Mesenchymal stem cell (in vitro differentiated cells and primary cell): ENCODE measurements around the gene PCYT2.

Source experiments
- DNase-seq: peaks from one replicate; pipeline ENCODE4 v3.0.0-alpha.2; 2013
- H2AFZ ChIP-seq: one replicate; pipeline ENCODE4 v1.6.1; 2013; ENCODE audit warnings: low read depth, mild to moderate bottlenecking, control low read depth, inconsistent platforms, low read length, moderate library complexity
- H2AK5ac ChIP-seq: 2 replicates; pipeline ENCODE4 v1.6.1; 2013; ENCODE audit warnings: low read length, moderate library complexity, mild to moderate bottlenecking, inconsistent platforms; ENCODE audit not compliant: severe bottlenecking
- H2BK120ac ChIP-seq: one replicate; pipeline ENCODE4 v1.6.1; 2013; ENCODE audit warnings: low read depth, mild to moderate bottlenecking, inconsistent platforms, low read length, moderate library complexity
- H2BK12ac ChIP-seq, 2 experiments: one replicate each; pipeline ENCODE4 v1.6.1; 2013; ENCODE audit warnings: inconsistent platforms in 2 of 2, low read length in 2 of 2, mild to moderate bottlenecking in 2 of 2, moderate library complexity in 2 of 2, control low read depth in 1 of 2
- H2BK15ac ChIP-seq: one replicate; pipeline ENCODE4 v1.6.1; 2013; ENCODE audit warnings: mild to moderate bottlenecking, low read depth, inconsistent platforms; ENCODE audit not compliant: poor library complexity, severe bottlenecking
- H2BK5ac ChIP-seq: 2 replicates; pipeline ENCODE4 v1.6.1; 2013; ENCODE audit warnings: low read depth, mild to moderate bottlenecking, low read length, control low read depth, inconsistent platforms; ENCODE audit not compliant: poor library complexity, severe bottlenecking
- H3K14ac ChIP-seq, 2 experiments: one replicate each; pipeline ENCODE4 v1.6.1; 2013; ENCODE audit warnings: inconsistent platforms in 2 of 2, low read length in 2 of 2, control low read depth in 1 of 2, mild to moderate bottlenecking in 1 of 2, moderate library complexity in 1 of 2
- H3K18ac ChIP-seq, 2 experiments: one replicate each; pipeline ENCODE4 v1.6.1; 2013; ENCODE audit warnings: inconsistent platforms in 2 of 2, low read length in 2 of 2, control low read depth in 1 of 2, low read depth in 1 of 2, mild to moderate bottlenecking in 1 of 2
- H3K23ac ChIP-seq, 2 experiments: one replicate each; pipeline ENCODE4 v1.6.1; 2013; ENCODE audit warnings: inconsistent platforms in 2 of 2, low read length in 2 of 2, mild to moderate bottlenecking in 2 of 2, moderate library complexity in 2 of 2, control low read depth in 1 of 2
- H3K27ac ChIP-seq: 2 replicates; pipeline ENCODE4 v1.5.1; 2013; ENCODE audit warnings: mild to moderate bottlenecking, moderate library complexity, low read length, control low read depth, inconsistent platforms; ENCODE audit not compliant: poor library complexity, severe bottlenecking
- H3K27me3 ChIP-seq, 2 experiments: 2 replicates each; pipeline versions ENCODE4 v1.6.1 to v1.7.0; 2013; ENCODE audit warnings: low read length in 2 of 2, mild to moderate bottlenecking in 2 of 2, moderate library complexity in 2 of 2, control low read depth in 1 of 2, inconsistent platforms in 1 of 2; ENCODE audit not compliant: control insufficient read depth in 1 of 2, insufficient read depth in 1 of 2
- H3K36me3 ChIP-seq, 2 experiments: 2 replicates each; pipeline versions ENCODE4 v1.6.1 to v1.7.0; 2013; ENCODE audit warnings: low read length in 2 of 2, control low read depth in 1 of 2, inconsistent platforms in 1 of 2, low read depth in 1 of 2, mild to moderate bottlenecking in 1 of 2; ENCODE audit not compliant: insufficient read depth in 2 of 2, control insufficient read depth in 1 of 2
- H3K4ac ChIP-seq, 2 experiments: one replicate each; pipeline ENCODE4 v1.6.1; 2013; ENCODE audit warnings: inconsistent platforms in 2 of 2, low read length in 2 of 2, mild to moderate bottlenecking in 2 of 2, moderate library complexity in 2 of 2, control low read depth in 1 of 2, low read depth in 1 of 2
- H3K4me1 ChIP-seq: 2 replicates; pipeline ENCODE4 v1.6.1; 2013; ENCODE audit warnings: low read depth, low read length, control low read depth; ENCODE audit not compliant: control insufficient read depth, insufficient read depth
- H3K4me2 ChIP-seq: 2 replicates; pipeline ENCODE4 v1.6.1; 2013; ENCODE audit warnings: low read length, mild to moderate bottlenecking, inconsistent platforms; ENCODE audit not compliant: poor library complexity, severe bottlenecking
- H3K4me3 ChIP-seq, 2 experiments: 2 replicates each; pipeline versions ENCODE4 v1.5.1 to v1.7.0; 2013; ENCODE audit warnings: low read length in 2 of 2, mild to moderate bottlenecking in 2 of 2, control low read depth in 1 of 2, low read depth in 1 of 2; ENCODE audit not compliant: insufficient read depth in 1 of 2
- H3K79me1 ChIP-seq: replicated peaks from 2 replicates; pipeline ENCODE4 v1.6.1; 2013; ENCODE audit warnings: mild to moderate bottlenecking, control low read depth, low read length, inconsistent platforms; ENCODE audit not compliant: poor library complexity, severe bottlenecking
- H3K9ac ChIP-seq: 2 replicates; pipeline ENCODE4 v1.7.0; 2013; ENCODE audit warnings: mild to moderate bottlenecking, low read length, moderate library complexity
- H3K9me3 ChIP-seq: 2 replicates; pipeline ENCODE4 v1.7.0; 2013; ENCODE audit warnings: mild to moderate bottlenecking, low read length; ENCODE audit not compliant: control insufficient read depth
- H4K8ac ChIP-seq: one replicate; pipeline ENCODE4 v1.6.1; 2013; ENCODE audit warnings: inconsistent platforms, mild to moderate bottlenecking, low read length, moderate library complexity
- H4K91ac ChIP-seq: one replicate; pipeline ENCODE4 v1.6.1; 2013; ENCODE audit warnings: mild to moderate bottlenecking, low read length, inconsistent platforms
- WGBS: methylation state at CpG from one replicate; pipeline ENCODE4 v1.1.7; 2013; ENCODE audit warnings: mixed read lengths; 5-methylcytosine and 5-hydroxymethylcytosine counted together

The PCYT2 gene

DNA sequence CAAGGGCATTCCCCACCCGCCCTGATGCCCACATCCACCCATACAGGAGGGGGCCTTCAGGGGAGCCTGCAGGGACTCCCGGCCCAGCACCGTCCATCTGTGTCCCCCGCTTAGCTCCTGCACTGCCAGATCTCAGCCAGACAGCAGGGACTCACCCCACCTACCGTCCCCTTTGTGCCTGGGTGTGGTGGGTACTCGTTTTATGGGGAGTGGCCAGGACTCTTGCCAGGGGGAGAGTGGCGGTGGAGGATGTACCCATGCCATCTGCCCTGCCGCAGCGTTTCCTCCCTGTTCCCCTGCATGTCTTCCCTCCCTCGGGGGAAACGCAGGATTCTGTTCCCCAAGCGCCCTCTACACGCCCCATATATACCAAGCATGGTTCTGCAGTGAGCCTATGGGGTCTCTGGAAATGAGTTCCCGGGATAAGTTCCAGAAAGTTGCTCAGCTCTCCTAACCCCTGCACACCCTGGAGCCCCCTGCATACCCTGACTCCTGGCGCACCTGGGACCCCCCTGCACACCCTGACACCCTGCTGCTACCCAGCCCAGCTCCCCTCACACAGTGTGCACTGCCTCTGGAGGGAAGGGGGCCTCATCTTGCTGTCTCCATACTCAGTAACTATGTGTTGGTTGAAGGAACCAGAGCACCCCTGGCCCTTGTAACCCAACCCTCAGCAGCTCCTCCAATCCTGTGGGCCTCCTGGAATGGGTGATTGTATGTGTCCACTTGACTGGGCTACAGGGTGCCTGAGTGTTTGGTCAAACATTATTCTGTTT is 20.5 kb upstream of the PCYT2 start:
- Histone ChIP-seq H3K4me3 (no peak overlapping the region), H3K23ac (no peak overlapping the region), H3K9me3 (no peaks in the 10 kb centered on the region), H3K14ac (no peak overlapping the region), H3K27me3 (peaks cover 0 to 17% of the 10 kb centered on the region in 2 experiments), H3K9ac (no peak overlapping the region), H3K4ac (no peak overlapping the region), H2BK15ac (no peak overlapping the region), H2AFZ (no peak overlapping the region), H4K91ac (no peak overlapping the region), H3K36me3 (peaks cover 0 to 42% of the 10 kb centered on the region in 2 experiments), H2AK5ac (no peak overlapping the region), H2BK12ac (no peak overlapping the region), H3K18ac (no peak overlapping the region), H3K79me1 (peaks cover 26% of the 10 kb centered on the region), H3K27ac (no peak overlapping the region), H2BK120ac (no peak overlapping the region), H4K8ac (no peak overlapping the region), H3K4me2 (no peak overlapping the region), H3K4me1 (peaks cover 48% of the 10 kb centered on the region), H2BK5ac (no peak overlapping the region)
- DNase-seq = no peak
- 64% methylated on average over 12 of the region's 15 CpGs for whole genome bisulfite sequencing

DNA sequence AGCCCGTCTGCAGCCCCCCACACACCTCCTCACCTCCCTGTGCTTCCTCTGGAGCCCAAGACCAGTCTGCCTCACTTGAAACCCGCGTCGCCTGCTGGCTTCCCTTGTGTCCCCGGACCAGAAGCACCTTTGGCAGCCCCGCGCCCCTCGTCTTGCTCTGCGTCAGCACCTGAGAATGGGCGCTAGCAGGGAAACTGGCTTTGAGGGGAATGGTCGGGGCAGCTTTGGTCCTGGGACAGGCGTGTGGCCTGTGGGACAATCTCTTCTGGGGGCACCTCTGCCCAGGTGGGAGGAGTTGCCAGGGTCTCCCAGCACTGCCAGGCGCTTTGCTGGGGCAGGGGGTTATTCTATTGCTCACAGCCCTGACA is 20.0 kb upstream of the PCYT2 start:
- 62% methylated on average over 13 of the region's 13 CpGs for WGBS
- H3K23ac ChIP-seq = no peak overlapping the region
- no peak overlapping the region for H3K4me3 ChIP-seq
- no peak overlapping the region for H4K91ac ChIP-seq
- H2BK12ac ChIP-seq = no peak overlapping the region
- H3K27ac ChIP-seq = no peak overlapping the region
- H3K4ac ChIP-seq = no peak overlapping the region
- no peak overlapping the region for H3K18ac ChIP-seq
- H3K79me1 ChIP-seq = peaks cover 22% of the 10 kb centered on the region
- H3K9ac ChIP-seq = no peak overlapping the region
- peaks cover 45% of the 10 kb centered on the region for H3K4me1 ChIP-seq
- H2BK15ac ChIP-seq = no peak overlapping the region
- peaks cover 0 to 42% of the 10 kb centered on the region in 2 experiments for H3K36me3 ChIP-seq
- no peaks in the 10 kb centered on the region for H3K9me3 ChIP-seq
- H2AFZ ChIP-seq = no peak overlapping the region
- no peak overlapping the region for H4K8ac ChIP-seq
- no peak overlapping the region for H2AK5ac ChIP-seq
- H3K14ac ChIP-seq = no peak overlapping the region
- H2BK5ac ChIP-seq = no peak overlapping the region
- H2BK120ac ChIP-seq = no peak overlapping the region
- peaks cover 0 to 17% of the 10 kb centered on the region in 2 experiments for H3K27me3 ChIP-seq
- no peak for DNase-seq
- H3K4me2 ChIP-seq = no peak overlapping the region

DNA sequence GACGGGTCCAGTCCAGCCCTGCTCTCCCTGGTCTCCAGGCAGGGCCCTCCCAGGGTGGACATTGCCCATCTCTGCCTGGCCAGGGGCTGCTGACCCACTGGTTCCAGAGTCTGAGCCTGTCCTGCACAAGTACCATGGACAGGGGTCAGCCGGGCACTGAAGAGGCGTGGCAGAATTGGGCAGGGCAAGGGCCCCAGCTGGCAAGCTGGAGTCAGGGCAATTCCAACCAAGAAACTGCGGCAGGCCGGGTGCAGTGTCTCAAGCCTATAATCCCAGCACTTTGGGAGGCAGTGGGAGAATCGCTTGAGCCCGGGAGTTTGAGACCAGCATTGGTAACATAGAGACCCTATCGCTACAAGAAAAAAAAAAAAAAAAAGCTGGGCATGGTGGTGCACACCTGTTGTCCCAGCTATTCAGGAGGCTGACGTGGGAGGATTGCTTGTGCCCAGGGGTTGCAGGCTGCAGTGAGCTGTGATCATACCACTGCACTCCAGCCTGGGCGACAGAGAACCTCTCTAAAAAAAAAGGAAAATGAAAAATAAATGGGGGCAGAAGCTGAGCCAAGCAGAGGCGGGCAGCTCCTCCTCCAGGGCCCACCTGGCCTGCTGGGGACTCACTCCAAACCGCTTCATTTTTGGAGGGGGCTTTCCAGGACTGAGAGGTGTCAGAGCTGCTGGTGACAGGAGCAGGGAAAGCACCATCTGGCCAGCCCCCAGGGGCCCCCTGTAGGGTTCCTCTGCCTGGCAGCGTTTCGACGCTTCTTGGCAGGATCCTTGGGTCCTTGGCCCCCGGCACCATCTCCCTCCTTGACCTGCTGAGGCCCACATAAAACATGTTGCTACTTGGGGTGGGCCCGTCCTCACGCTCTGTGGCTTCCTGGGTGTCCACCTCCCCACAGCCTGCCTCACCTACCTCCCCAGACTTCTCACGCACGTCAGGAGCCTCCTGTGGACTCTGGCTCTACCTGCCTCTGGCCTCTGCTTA is 19.2 kb upstream of the PCYT2 start:
- Histone ChIP-seq H2AFZ (no peak overlapping the region), H3K4me2 (no peak overlapping the region), H3K9ac (no peak overlapping the region), H3K18ac (no peak overlapping the region), H2BK12ac (no peak overlapping the region), H3K4me3 (no peak overlapping the region), H3K9me3 (no peaks in the 10 kb centered on the region), H2BK120ac (no peak overlapping the region), H3K4me1 (peaks cover 44% of the 10 kb centered on the region), H3K23ac (no peak overlapping the region), H2AK5ac (no peak overlapping the region), H3K27ac (no peak overlapping the region), H4K91ac (no peak overlapping the region), H2BK5ac (no peak overlapping the region), H2BK15ac (no peak overlapping the region), H3K4ac (no peak overlapping the region), H3K27me3 (peaks cover 0 to 17% of the 10 kb centered on the region in 2 experiments), H4K8ac (no peak overlapping the region), H3K36me3 (peaks cover 0 to 42% of the 10 kb centered on the region in 2 experiments), H3K79me1 (peaks cover 17% of the 10 kb centered on the region), H3K14ac (no peak overlapping the region)
- no peak for DNase-seq
- 79% methylated on average over 20 of the region's 20 CpGs for WGBS
